Activated CD4-positive, alpha-beta T cell treated with anti-CD3 and anti-CD28 coated beads, Interleukin-2, amount 50 U/mL, for 16 hours (primary cell): ENCODE data around the gene AMDHD1.

Experiments used
- DNase-seq: peaks from one replicate; pipeline ENCODE4 v3.0.0-alpha.2; 2020

The AMDHD1 gene

GRCh38 chr12:95996034-95996658, 53.0 kb downstream of the AMDHD1 start, which contains the start of gene HAL:
Gene HAL (minus strand): TSS chr12:95996344. CDS start chr12:95995910, 434 bp downstream.
- DNase-seq: peak; percentile 17

DNA sequence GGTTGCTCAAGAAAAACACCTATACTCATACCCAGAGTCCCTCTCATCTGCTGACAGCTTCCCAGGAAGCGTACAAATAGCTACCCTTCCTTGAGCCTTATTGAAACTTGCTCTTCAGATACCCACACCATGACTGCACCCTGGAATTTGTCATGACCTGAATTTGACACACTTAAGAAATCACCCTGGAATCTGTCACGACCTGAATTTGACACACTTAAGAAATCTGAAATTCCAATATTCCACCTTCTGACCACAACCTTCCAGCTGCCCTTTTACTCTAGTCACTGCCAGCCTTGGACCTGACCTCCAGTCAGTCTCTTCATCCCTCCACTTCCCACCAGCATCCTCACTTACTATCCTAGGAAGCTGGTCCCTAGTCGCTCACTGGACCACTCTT, 54.1 kb downstream of the AMDHD1 start:
- DNase-seq: no peak

DNA sequence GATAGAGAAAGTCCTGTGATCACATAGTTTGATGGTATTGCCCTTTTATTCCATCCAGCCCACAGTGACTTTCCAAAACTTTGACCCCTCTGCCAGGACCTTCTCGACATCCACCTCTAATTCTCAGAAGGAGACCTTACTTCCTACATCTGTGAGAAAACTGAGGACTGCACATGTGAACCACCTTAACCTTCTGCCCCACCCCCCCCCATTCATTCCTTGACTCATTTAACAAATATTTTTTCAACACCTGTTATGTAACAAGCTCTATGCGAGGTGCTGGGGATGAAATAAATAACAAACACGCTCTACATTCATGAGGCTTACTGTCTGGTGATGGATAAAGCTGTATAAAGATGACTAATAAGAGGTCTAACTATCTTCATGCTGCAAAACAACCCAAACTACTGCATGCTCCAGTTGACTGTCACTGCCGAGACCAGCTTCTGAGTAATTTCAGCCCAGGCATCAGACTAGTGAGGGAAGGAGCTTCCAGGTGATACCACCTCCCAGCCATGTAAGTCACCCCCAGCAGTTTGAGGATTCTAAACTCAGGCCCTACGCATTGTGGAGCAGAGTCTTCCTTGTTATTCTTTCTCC, 54.9 kb downstream of the AMDHD1 start:
- peak; percentile 65 for DNase-seq

DNA sequence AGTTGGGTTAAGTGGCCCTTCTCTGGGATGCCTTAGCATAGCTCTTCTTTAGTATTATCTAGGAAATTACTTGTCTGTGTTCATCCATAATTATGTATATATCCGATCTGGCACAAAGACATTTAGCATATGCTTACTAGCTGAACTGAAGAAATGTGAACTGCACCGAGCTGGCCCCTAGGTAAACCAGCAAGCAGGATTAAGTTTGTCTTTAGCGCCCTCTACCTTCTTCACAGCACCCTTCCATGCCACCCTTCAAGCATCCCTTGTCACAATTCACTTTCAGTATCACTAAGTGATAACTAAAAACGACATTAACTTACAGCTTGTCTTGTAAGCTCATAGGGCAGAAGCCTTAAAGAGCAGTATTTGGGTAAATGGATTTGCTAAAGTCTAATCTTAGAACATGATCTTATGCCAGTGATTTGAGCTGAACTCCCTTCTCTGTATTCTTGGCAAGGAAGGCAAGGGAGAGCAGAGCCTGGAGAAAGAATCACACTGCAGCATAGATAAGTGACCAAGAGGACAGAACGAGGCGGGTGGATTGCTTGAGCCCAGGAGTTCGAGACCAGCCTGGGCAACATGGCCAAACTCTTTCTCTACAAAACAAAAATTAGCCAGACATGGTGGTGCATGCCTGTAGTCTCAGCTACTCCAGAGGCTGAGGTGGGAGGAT, 55.6 kb downstream of the AMDHD1 start:
- DNase-seq: peak; percentile 88

DNA sequence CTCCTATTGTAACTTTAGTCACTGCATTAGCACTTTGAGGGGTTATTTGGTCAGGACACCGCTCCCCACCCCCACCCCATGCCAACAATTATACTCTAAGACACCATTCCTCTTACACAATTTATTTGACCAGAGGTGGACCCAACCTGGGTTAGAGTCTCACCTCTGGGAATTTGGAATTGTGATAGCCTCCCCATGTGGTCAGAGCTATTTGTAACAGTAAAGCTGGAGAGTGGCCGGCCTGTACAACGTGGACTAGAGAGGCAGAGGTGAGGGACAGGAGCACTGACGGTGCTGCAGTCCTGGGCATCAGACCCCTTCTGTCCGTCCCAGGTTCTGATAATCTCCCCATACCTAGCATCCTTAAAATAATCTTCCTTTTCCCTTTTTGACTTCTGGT, 56.4 kb downstream of the AMDHD1 start:
- no peak for DNase-seq

GRCh38 chr12:96000858-96001257, 57.7 kb downstream of the AMDHD1 start:
- DNase-seq: no peak

DNA sequence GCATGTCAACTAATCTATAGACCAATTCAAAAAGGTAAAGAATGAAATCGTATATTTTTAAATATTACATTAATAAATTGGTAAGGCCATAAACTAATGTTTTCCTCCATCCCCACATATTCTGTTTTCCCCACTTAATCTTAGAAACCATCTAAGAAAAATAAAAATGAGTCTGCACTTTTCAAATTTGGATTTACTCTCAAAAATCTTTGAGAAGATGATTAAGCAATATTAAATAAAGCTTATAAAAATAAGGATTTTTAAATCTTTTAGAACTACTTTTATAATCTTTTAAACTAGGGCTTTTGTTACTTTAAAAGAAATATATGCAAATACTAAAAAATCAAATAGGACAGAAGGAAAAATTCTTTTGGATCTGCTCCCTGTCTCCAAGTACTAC, 63.6 kb downstream of the AMDHD1 start:
- no peak for DNase-seq

DNA sequence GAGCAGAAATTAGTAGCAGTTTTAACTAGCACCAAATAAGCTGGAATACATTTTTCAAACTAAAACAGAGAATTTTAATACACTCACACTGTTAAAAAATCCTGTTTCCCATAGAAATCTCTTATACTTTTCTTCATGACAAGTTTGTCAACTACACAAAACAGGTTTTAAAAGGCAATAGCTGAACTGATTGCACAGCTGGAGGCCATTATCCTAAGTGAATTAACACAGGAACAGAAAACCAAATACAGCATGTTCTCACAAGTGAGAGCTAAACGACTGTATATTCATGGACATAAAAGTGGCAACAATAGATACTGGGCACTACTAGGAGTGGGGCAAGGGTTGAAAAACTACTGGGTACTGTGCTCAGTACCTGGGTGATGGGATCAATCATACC, 64.6 kb downstream of the AMDHD1 start:
- DNase-seq: no peak

DNA sequence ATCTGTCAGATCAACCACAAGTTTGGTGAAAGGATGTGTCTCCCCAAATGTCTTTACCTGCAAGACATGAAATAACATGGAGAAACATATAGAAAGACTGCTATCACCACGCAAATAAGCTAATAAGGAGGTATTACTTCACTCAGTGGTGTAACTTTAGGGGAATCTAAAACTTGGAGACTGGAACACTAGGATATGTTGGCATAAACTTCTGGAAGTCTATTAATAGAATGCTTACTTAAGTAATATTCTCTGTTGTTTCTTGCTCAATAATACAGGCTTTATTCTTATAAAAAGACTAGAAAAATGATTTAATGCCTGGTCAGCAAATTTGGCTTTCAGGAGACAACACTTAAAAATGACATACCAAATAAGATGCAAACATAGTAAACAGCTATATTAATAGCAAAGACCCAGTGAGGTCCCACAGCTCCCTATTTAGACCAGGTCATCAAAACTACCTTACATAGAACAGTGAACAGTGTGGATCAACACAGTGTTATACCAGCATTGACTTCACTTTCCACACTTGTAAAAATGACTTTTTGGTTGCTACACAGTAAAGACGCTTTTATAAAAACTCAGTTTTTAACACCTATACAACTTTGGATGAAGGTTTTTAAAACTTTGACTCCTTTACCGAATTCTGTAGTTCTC, 71.9 kb downstream of the AMDHD1 start:
- DNase-seq: no peak

DNA sequence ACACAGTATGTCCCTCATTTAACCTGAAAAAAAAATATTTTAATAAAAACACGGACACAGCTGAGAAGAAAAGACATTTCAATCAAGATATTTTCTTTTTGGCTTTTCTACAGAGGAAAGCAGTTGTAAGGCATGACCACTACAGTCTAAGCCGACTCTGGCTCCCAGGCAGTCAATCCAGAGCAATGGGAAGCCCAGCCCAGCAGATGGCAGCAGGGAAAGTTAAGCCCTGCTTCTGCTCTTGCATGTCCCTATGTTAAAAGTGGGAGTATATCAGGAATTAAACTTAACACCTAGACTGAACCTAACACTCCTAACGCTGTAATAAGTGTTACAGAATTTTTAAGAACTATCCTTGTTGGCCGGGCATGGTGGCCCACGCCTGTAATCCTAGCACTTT, 72.5 kb downstream of the AMDHD1 start:
- DNase-seq: no peak
